Left lung (tissue), 10 donors: ENCODE measurements around the gene SPECC1L. TPM values are rescaled to one million over a fixed set of nuclear protein-coding genes. Genes with fewer than 3 reads are reported as not detected.

Experiments used
- ATAC-seq: fragments of 200-7000 bp; cut with Tn5 transposase; one replicate; pipeline ENCODE4 v1.9.1; 2020; ENCODE audit warnings: moderate library complexity
- DNase-seq, 4 donors: peaks; one replicate each; pipeline ENCODE4 v3.0.0-alpha.2; 2013 to 2020
- H3K27ac ChIP-seq, 2 donors: fragments of 200-600 bp; sonication (generic) in 1 of 2; one replicate each; pipeline versions ENCODE4 v1.5.0 to v1.8.0; 2020 to 2021
- H3K27me3 ChIP-seq, 2 donors: fragments of 200-600 bp; sonication (generic) in 1 of 2; one replicate each; pipeline versions ENCODE4 v1.5.0 to v1.8.0; 2020 to 2021
- H3K36me3 ChIP-seq, 2 donors: fragments of 200-600 bp; sonication (generic) in 1 of 2; one replicate each; pipeline versions ENCODE4 v1.5.0 to v1.8.0; 2020 to 2021
- H3K4me1 ChIP-seq, 2 donors: fragments of 200-600 bp; one replicate each; pipeline ENCODE4 v1.8.0; 2021
- H3K4me3 ChIP-seq, 2 donors: fragments of 200-600 bp; sonication (generic) in 1 of 2; one replicate each; pipeline versions ENCODE4 v1.5.0 to v1.8.0; 2020 to 2021; ENCODE audit warnings: mild to moderate bottlenecking in 1 of 2
- H3K9me3 ChIP-seq, 2 donors: fragments of 200-600 bp; sonication (generic) in 1 of 2; one replicate each; pipeline versions ENCODE4 v1.5.0 to v1.8.0; 2020 to 2021
- intact Hi-C, 2 donors: fragments of 100-400 bp; cut with DNase I; formaldehyde crosslinking; loops; one replicate each; pipeline versions ENCODE4 v1.11.2 to v1.14.2; 2022
- polyA plus RNA-seq, 6 donors: library from polyadenylated mRNA; unstranded; fragments of 120-200 nt; gene quantifications; one replicate each; pipeline ENCODE4 v1.2.1, GENCODE V29; 2013; ENCODE audit not compliant: insufficient read length in 6 of 6
- total RNA-seq, 2 donors: library from RNA; stranded (reverse); fragmentation: NEBNext Ultra II Directional; extraction: Animal tissue kit (Norgen Biotek cat#: 25700); gene quantifications; one replicate each; pipeline ENCODE4 v1.2.1, GENCODE V29; 2021
- TF ChIP-seq, protein P1 (sequence below), 2 donors: fragments of 200-600 bp; sonication (generic) in 1 of 2; IDR thresholded peaks; one replicate each; pipeline versions ENCODE4 v1.5.0 to v1.8.0; 2021; ENCODE audit warnings: antibody characterized with exemption in 2 of 2
- donor health status: DM: no; HTN: yes; CAD: no.
- donor health status: DM: no; HTN: no; CAD: no.

SPECC1L gene
- total and polyA plus RNA-seq, 8 donors, result 70.9 to 94.4 (median 80.9) TPM

DNA sequence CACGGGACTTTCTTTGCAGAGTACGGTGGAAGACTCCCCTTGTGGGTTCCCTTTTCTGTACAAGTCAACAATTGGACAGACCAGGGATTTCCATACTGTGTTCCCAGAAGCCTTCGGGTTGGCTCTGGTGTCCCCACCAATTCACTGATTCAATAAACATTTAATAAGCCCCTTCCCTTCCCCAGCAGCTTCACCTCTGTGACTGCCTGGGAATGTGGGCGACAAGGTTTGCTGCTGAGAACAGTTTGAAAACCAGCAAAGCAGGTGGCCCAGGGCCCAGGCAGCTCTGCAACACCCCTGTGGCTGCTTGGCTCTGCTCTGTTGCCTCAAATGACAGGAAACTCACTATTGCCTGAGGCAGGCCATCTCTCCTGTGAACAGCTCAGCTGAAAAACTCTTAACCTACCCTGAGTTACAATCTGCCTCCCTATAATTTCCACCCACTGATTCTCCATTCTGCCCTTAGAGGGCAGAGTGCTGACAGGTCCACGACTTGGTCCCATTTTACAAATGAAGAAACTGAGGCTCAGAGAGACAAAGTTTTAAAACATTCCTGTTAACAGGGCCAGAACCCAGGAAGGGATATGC, 167.2 kb downstream of the SPECC1L start:
- Histone ChIP-seq H3K36me3 (peaks cover 0 to 25% of the 10 kb centered on the region in 2 donors), H3K4me1 (peaks cover 12 to 97% of the 10 kb centered on the region in 2 donors), H3K27me3 (no peaks in the 10 kb centered on the region), H3K27ac (peak overlapping the region in 1 of 2 donors; percentile 97), H3K9me3 (no peaks in the 10 kb centered on the region), H3K4me3 (no peak overlapping the region)
- peak in 1 of 4 donors; percentile 50 for DNase-seq
- intact Hi-C loops, result no loop called here
- no peak for ATAC-seq
- TF ChIP-seq, protein P1, sequence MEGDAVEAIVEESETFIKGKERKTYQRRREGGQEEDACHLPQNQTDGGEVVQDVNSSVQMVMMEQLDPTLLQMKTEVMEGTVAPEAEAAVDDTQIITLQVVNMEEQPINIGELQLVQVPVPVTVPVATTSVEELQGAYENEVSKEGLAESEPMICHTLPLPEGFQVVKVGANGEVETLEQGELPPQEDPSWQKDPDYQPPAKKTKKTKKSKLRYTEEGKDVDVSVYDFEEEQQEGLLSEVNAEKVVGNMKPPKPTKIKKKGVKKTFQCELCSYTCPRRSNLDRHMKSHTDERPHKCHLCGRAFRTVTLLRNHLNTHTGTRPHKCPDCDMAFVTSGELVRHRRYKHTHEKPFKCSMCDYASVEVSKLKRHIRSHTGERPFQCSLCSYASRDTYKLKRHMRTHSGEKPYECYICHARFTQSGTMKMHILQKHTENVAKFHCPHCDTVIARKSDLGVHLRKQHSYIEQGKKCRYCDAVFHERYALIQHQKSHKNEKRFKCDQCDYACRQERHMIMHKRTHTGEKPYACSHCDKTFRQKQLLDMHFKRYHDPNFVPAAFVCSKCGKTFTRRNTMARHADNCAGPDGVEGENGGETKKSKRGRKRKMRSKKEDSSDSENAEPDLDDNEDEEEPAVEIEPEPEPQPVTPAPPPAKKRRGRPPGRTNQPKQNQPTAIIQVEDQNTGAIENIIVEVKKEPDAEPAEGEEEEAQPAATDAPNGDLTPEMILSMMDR (IDR thresholded peaks at IDR 0.05), result no peak

DNA sequence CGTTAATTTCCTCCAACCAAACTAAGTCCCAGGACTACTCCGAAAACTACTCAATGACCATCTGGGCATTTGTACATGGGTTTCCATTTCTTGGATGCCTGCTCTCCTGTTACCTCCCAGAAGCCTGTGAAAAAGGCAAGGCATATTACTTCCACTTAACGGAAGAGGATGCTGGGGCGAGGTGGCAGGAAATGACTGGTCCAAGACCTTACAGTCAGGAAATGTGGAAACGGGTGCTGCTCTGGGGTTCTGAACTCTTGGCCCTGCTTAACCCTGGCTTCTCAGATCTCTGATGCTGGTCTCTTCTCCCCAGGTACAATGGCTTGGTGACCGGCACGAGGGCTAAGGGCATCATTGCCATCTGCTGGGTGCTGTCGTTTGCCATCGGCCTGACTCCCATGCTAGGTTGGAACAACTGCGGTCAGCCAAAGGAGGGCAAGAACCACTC, 169.7 kb downstream of the SPECC1L start:
- Histone ChIP-seq H3K27ac (peak overlapping the region in 1 of 2 donors; percentile 78), H3K4me1 (peaks cover 0 to 76% of the 10 kb centered on the region in 2 donors), H3K27me3 (no peaks in the 10 kb centered on the region), H3K4me3 (no peak overlapping the region), H3K9me3 (no peaks in the 10 kb centered on the region), H3K36me3 (peaks cover 0 to 34% of the 10 kb centered on the region in 2 donors)
- DNase-seq, result no peak
- no peak for ATAC-seq
- intact Hi-C loops, result no loop called here
- TF ChIP-seq, protein P1 (IDR thresholded peaks at IDR 0.05), result no peak

DNA sequence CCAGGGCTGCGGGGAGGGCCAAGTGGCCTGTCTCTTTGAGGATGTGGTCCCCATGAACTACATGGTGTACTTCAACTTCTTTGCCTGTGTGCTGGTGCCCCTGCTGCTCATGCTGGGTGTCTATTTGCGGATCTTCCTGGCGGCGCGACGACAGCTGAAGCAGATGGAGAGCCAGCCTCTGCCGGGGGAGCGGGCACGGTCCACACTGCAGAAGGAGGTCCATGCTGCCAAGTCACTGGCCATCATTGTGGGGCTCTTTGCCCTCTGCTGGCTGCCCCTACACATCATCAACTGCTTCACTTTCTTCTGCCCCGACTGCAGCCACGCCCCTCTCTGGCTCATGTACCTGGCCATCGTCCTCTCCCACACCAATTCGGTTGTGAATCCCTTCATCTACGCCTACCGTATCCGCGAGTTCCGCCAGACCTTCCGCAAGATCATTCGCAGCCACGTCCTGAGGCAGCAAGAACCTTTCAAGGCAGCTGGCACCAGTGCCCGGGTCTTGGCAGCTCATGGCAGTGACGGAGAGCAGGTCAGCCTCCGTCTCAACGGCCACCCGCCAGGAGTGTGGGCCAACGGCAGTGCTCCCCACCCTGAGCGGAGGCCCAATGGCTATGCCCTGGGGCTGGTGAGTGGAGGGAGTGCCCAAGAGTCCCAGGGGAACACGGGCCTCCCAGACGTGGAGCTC, 170.2 kb downstream of the SPECC1L start:
- H3K27me3 ChIP-seq, result no peaks in the 10 kb centered on the region
- ATAC-seq (no peak), DNase-seq (no peak)
- H3K4me3 ChIP-seq, result no peak overlapping the region
- intact Hi-C loops, result no loop called here
- H3K4me1 ChIP-seq, result peaks cover 0 to 70% of the 10 kb centered on the region in 2 donors
- H3K27ac ChIP-seq, result peak overlapping the region in 1 of 2 donors; percentile 78
- H3K9me3 ChIP-seq, result no peaks in the 10 kb centered on the region
- TF ChIP-seq, protein P1 (IDR thresholded peaks at IDR 0.05), result no peak
- peaks cover 0 to 34% of the 10 kb centered on the region in 2 donors for H3K36me3 ChIP-seq

DNA sequence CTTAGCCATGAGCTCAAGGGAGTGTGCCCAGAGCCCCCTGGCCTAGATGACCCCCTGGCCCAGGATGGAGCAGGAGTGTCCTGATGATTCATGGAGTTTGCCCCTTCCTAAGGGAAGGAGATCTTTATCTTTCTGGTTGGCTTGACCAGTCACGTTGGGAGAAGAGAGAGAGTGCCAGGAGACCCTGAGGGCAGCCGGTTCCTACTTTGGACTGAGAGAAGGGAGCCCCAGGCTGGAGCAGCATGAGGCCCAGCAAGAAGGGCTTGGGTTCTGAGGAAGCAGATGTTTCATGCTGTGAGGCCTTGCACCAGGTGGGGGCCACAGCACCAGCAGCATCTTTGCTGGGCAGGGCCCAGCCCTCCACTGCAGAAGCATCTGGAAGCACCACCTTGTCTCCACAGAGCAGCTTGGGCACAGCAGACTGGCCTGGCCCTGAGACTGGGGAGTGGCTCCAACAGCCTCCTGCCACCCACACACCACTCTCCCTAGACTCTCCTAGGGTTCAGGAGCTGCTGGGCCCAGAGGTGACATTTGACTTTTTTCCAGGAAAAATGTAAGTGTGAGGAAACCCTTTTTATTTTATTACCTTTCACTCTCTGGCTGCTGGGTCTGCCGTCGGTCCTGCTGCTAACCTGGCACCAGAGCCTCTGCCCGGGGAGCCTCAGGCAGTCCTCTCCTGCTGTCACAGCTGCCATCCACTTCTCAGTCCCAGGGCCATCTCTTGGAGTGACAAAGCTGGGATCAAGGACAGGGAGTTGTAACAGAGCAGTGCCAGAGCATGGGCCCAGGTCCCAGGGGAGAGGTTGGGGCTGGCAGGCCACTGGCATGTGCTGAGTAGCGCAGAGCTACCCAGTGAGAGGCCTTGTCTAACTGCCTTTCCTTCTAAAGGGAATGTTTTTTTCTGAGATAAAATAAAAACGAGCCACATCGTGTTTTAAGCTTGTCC, 171.0 kb downstream of the SPECC1L start:
- ATAC-seq, result no peak

More for the DNA sequence above, 171.0 kb downstream of the SPECC1L start:
- Histone ChIP-seq H3K27me3 (no peaks in the 10 kb centered on the region), H3K36me3 (peaks cover 0 to 34% of the 10 kb centered on the region in 2 donors), H3K4me1 (peaks cover 0 to 62% of the 10 kb centered on the region in 2 donors), H3K27ac (peak overlapping the region in 1 of 2 donors; percentile 78), H3K9me3 (no peaks in the 10 kb centered on the region), H3K4me3 (no peak overlapping the region)
- DNase-seq, result no peak
- intact Hi-C loops, result no loop called here
- TF ChIP-seq, protein P1 (IDR thresholded peaks at IDR 0.05), result no peak
